ENCODE results near the gene ATG14. TPM values are rescaled to one million over a fixed set of nuclear protein-coding genes. Genes with fewer than 3 reads are reported as not detected.

Gene ATG14
- total RNA-seq, 4 donors from 2014 or later: 6.1 to 26.5 (median 13.0) TPM

GRCh38 chr14:55374771-55375170 lies 36.9 kb downstream of the ATG14 start:
- no peak for DNase-seq
- Histone ChIP-seq H3K4me1 (no peaks in the 10 kb centered on the region), H3K36me3 (no peaks in the 10 kb centered on the region), H3K9me3 (no peaks in the 10 kb centered on the region), H3K27me3 (no peaks in the 10 kb centered on the region), H3K27ac (no peak overlapping the region), H3K4me3 (no peak overlapping the region)
- intact Hi-C loops (cut with DNase I; ENCODE audit: low total_unique reads): no loop called here
- TF ChIP-seq POLR2A (IDR thresholded peaks at IDR 0.05) (no peak), CTCF (IDR thresholded peaks at IDR 0.05) (no peak)

GRCh38 chr14:55373784-55374705 lies 37.6 kb downstream of the ATG14 start:
- intact Hi-C loops (cut with DNase I; ENCODE audit: low total_unique reads): no loop called here

GRCh38 chr14:55372825-55373224 lies 38.8 kb downstream of the ATG14 start:
- Histone ChIP-seq H3K4me1 (no peaks in the 10 kb centered on the region), H3K4me3 (no peak overlapping the region), H3K27me3 (no peaks in the 10 kb centered on the region), H3K9me3 (no peaks in the 10 kb centered on the region), H3K27ac (no peak overlapping the region), H3K36me3 (no peaks in the 10 kb centered on the region)
- DNase-seq: no peak
- intact Hi-C loops (cut with DNase I; ENCODE audit: low total_unique reads): no loop called here
- TF ChIP-seq CTCF (IDR thresholded peaks at IDR 0.05) (no peak), POLR2A (IDR thresholded peaks at IDR 0.05) (no peak)

More at GRCh38 chr14:55373784-55374705, 37.6 kb downstream of the ATG14 start:
- no peaks in the 10 kb centered on the region for H3K27me3 ChIP-seq
- no peaks in the 10 kb centered on the region for H3K4me1 ChIP-seq
- no peak for DNase-seq
- H3K27ac ChIP-seq: no peak overlapping the region
- H3K36me3 ChIP-seq: no peaks in the 10 kb centered on the region
- no peaks in the 10 kb centered on the region for H3K9me3 ChIP-seq
- no peak overlapping the region for H3K4me3 ChIP-seq
- TF ChIP-seq CTCF (IDR thresholded peaks at IDR 0.05) (no peak), POLR2A (IDR thresholded peaks at IDR 0.05) (no peak)

- DNase-seq: no peak
- TF ChIP-seq CTCF (IDR thresholded peaks at IDR 0.05): no peak
- TF ChIP-seq POLR2A (IDR thresholded peaks at IDR 0.05): no peak
- Histone ChIP-seq H3K4me3 (no peak overlapping the region), H3K27me3 (no peaks in the 10 kb centered on the region), H3K27ac (no peak overlapping the region), H3K36me3 (no peaks in the 10 kb centered on the region), H3K9me3 (no peaks in the 10 kb centered on the region), H3K4me1 (no peaks in the 10 kb centered on the region)
- intact Hi-C loops (cut with DNase I; ENCODE audit: low total_unique reads): no loop called here
These were observed 39.2 kb downstream of the ATG14 start for GRCh38 chr14:55372423-55372822.

GRCh38 chr14:55370883-55371455 lies 40.7 kb downstream of the ATG14 start:
- Histone ChIP-seq H3K9me3 (no peaks in the 10 kb centered on the region), H3K4me1 (no peaks in the 10 kb centered on the region), H3K36me3 (no peaks in the 10 kb centered on the region), H3K27ac (no peak overlapping the region), H3K4me3 (no peak overlapping the region), H3K27me3 (no peaks in the 10 kb centered on the region)
- no peak for DNase-seq
- intact Hi-C loops (cut with DNase I; ENCODE audit: low total_unique reads): no loop called here
- TF ChIP-seq CTCF (IDR thresholded peaks at IDR 0.05) (no peak), POLR2A (IDR thresholded peaks at IDR 0.05) (no peak)

Measured in uterus (tissue), 4 donors.